Measurements from ENCODE around the gene REPS2. TPM values are rescaled to one million over a fixed set of nuclear protein-coding genes. Genes with fewer than 3 reads are reported as not detected.
"Not testable (repeated sequence)": the region's sequence is repeated elsewhere in the genome, so short reads cannot be mapped to it uniquely, and the experiment has no call there.

Gene REPS2
- total RNA-seq, 2 experiments from 2014 or later, result 0.41 to 4.0 TPM

- POLR2A ChIA-PET, result no interaction called here
- no peak overlapping the region for H3K4me2 ChIP-seq (ENCODE audit: low read length)
- no peaks in the 10 kb centered on the region for H3K9me3 ChIP-seq (ENCODE audit: low read length)
- no peak overlapping the region for H3K4me3 ChIP-seq (ENCODE audit: low read depth, low read length, poor library complexity, severe bottlenecking)
- H3K36me3 ChIP-seq (ENCODE audit: insufficient read depth, low read length), result no peaks in the 10 kb centered on the region
- no peaks in the 10 kb centered on the region for H3K79me2 ChIP-seq (ENCODE audit: insufficient read depth, low read depth, low read length)
- no peak for DNase-seq (ENCODE audit: low spot score)
- CTCF ChIA-PET (ENCODE audit: unreplicated experiment), result no interaction called here
- H4K20me1 ChIP-seq (ENCODE audit: insufficient read depth, low read length), result no peaks in the 10 kb centered on the region
- no peaks in the 10 kb centered on the region for H3K4me1 ChIP-seq (ENCODE audit: insufficient read depth, low read length, poor library complexity, severe bottlenecking)
- intact Hi-C loops (cut with micrococcal nuclease; ENCODE audit: unreplicated experiment), result no loop called here
- H2AFZ ChIP-seq (ENCODE audit: low read length), result no peak overlapping the region
- BruUV-seq (replicated peaks), result no TSS peak
- TF ChIP-seq CTCF (conservative IDR thresholded peaks at IDR 0.05; ENCODE audit: low read length) (no peak), EZH2phosphoT487 (IDR thresholded peaks at IDR 0.05; ENCODE audit: borderline replicate concordance, low read depth, low read length) (no peak)
- no peak overlapping the region for H3K27ac ChIP-seq (ENCODE audit: low read depth, low read length, poor library complexity, severe bottlenecking)
- no peaks in the 10 kb centered on the region for H3K9me2 ChIP-seq (ENCODE audit: insufficient read depth, low read length)
Observed at GRCh38 chrX:16963216-16963615, 16.8 kb downstream of the REPS2 start.

GRCh38 chrX:16964976-16965375 lies 18.5 kb downstream of the REPS2 start:
- H3K4me3 ChIP-seq (ENCODE audit: low read depth, low read length, poor library complexity, severe bottlenecking); H3K36me3 ChIP-seq (ENCODE audit: insufficient read depth, low read length); BruUV-seq (replicated peaks); intact Hi-C loops (cut with micrococcal nuclease; ENCODE audit: unreplicated experiment); DNase-seq (ENCODE audit: low spot score); POLR2A ChIA-PET; H3K27ac ChIP-seq (ENCODE audit: low read depth, low read length, poor library complexity, severe bottlenecking); H3K4me2 ChIP-seq (ENCODE audit: low read length); H3K9me3 ChIP-seq (ENCODE audit: low read length); H3K4me1 ChIP-seq (ENCODE audit: insufficient read depth, low read length, poor library complexity, severe bottlenecking); H3K9me2 ChIP-seq (ENCODE audit: insufficient read depth, low read length); H4K20me1 ChIP-seq (ENCODE audit: insufficient read depth, low read length); H2AFZ ChIP-seq (ENCODE audit: low read length); CTCF ChIA-PET (ENCODE audit: unreplicated experiment); H3K79me2 ChIP-seq (ENCODE audit: insufficient read depth, low read depth, low read length): not testable (repeated sequence)

- DNase-seq (ENCODE audit: low spot score), result no peak
- Histone ChIP-seq H3K9me2 (ENCODE audit: insufficient read depth, low read length) (no peaks in the 10 kb centered on the region), H3K4me1 (ENCODE audit: insufficient read depth, low read length, poor library complexity, severe bottlenecking) (no peaks in the 10 kb centered on the region), H4K20me1 (ENCODE audit: insufficient read depth, low read length) (no peaks in the 10 kb centered on the region), H3K27ac (ENCODE audit: low read depth, low read length, poor library complexity, severe bottlenecking) (no peak overlapping the region), H3K36me3 (ENCODE audit: insufficient read depth, low read length) (no peaks in the 10 kb centered on the region), H3K9me3 (ENCODE audit: low read length) (no peaks in the 10 kb centered on the region), H3K4me2 (ENCODE audit: low read length) (no peak overlapping the region), H3K79me2 (ENCODE audit: insufficient read depth, low read depth, low read length) (no peaks in the 10 kb centered on the region), H2AFZ (ENCODE audit: low read length) (no peak overlapping the region), H3K4me3 (ENCODE audit: low read depth, low read length, poor library complexity, severe bottlenecking) (no peak overlapping the region)
- BruUV-seq (replicated peaks), result no TSS peak
- ChIA-PET CTCF (ENCODE audit: unreplicated experiment) (no interaction called here), POLR2A (no interaction called here)
- intact Hi-C loops (cut with micrococcal nuclease; ENCODE audit: unreplicated experiment), result no loop called here
- TF ChIP-seq CTCF (conservative IDR thresholded peaks at IDR 0.05; ENCODE audit: low read length), result no peak
- TF ChIP-seq EZH2phosphoT487 (IDR thresholded peaks at IDR 0.05; ENCODE audit: borderline replicate concordance, low read depth, low read length), result no peak
Observed at GRCh38 chrX:16966752-16967448, 20.4 kb downstream of the REPS2 start.

GRCh38 chrX:16968753-16969152 lies 22.3 kb downstream of the REPS2 start:
- H3K79me2 ChIP-seq (ENCODE audit: insufficient read depth, low read depth, low read length); H3K36me3 ChIP-seq (ENCODE audit: insufficient read depth, low read length); CTCF ChIA-PET (ENCODE audit: unreplicated experiment); POLR2A ChIA-PET; BruUV-seq (replicated peaks); H3K27ac ChIP-seq (ENCODE audit: low read depth, low read length, poor library complexity, severe bottlenecking); H3K4me2 ChIP-seq (ENCODE audit: low read length); H2AFZ ChIP-seq (ENCODE audit: low read length); H3K4me3 ChIP-seq (ENCODE audit: low read depth, low read length, poor library complexity, severe bottlenecking); H4K20me1 ChIP-seq (ENCODE audit: insufficient read depth, low read length); H3K9me2 ChIP-seq (ENCODE audit: insufficient read depth, low read length); DNase-seq (ENCODE audit: low spot score); H3K9me3 ChIP-seq (ENCODE audit: low read length); intact Hi-C loops (cut with micrococcal nuclease; ENCODE audit: unreplicated experiment); H3K4me1 ChIP-seq (ENCODE audit: insufficient read depth, low read length, poor library complexity, severe bottlenecking): not testable (repeated sequence)
